NB4 (cell line): ENCODE results near the gene KLF18.

Source experiments
- CTCF ChIP-seq: IDR thresholded peaks from one replicate; pipeline ENCODE4 v1.5.1; 2012; ENCODE audit warnings: low read depth, low read length
- POLR2A ChIP-seq: IDR thresholded peaks from 2 replicates; pipeline ENCODE4 v1.6.1; 2011; ENCODE audit warnings: mild to moderate bottlenecking; ENCODE audit not compliant: insufficient read length; ENCODE audit errors: extremely low read depth

GRCh38 chr1:44144962-44145756 is 3.7 kb upstream of the KLF18 start:
- TF ChIP-seq CTCF (no peak), POLR2A (no peak)
